RWPE1 (cell line): ENCODE measurements around the gene MARF1.
"Not testable (repeated sequence)": the region's sequence is repeated elsewhere in the genome, so short reads cannot be mapped to it uniquely, and the experiment has no call there.

Source experiments
- CTCF ChIA-PET: fragments of 350-600 bp; sonication (Branson Sonifier 250); formaldehyde crosslinking; extraction: SDS; loops from one replicate; lab custom pipeline; 2021; lab: Yijun Ruan, JAX
- POLR2A ChIA-PET: fragments of 400-600 bp; formaldehyde crosslinking; extraction: SDS; loops from one replicate; lab custom pipeline; 2020; ENCODE audit warnings: antibody characterized with exemption; ENCODE audit not compliant: low non-redundant PET; lab: Yijun Ruan, JAX
- DNase-seq: peaks from one replicate; pipeline ENCODE4 v3.0.0; 2012; ENCODE audit warnings: low spot score
- H3K27ac ChIP-seq: fragments of 450-650 bp; 2 replicates; pipeline ENCODE4 v1.5.1; 2017
- TF ChIP-seq, protein P1 (sequence below): fragments of 450-650 bp; conservative IDR thresholded peaks from 2 replicates; pipeline ENCODE4 v1.5.1; 2017; ENCODE audit warnings: low read depth, mild to moderate bottlenecking

The MARF1 gene

DNA sequence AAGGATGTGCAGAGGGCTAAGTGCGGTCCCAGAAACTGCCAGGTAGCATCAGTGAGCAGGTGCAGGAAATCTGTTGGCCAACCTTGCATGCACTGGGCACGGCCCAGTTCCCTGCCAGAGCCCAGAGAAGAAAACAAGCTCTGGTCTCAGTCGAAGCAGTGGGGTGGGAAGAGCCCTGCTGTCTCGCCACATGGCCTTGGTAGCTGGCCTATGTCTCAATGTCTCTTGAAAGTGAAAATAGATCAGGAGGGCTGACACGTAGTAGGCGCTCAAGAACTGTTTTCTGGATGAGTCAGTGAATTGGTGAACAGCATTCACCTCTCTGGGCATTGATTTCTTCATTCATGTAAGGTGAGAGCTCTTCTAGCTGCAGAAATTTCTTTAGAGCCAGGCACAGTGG is 90.4 kb downstream of the MARF1 start:
- H3K27ac ChIP-seq, result no peak overlapping the region
- CTCF ChIA-PET, result no interaction called here

DNA sequence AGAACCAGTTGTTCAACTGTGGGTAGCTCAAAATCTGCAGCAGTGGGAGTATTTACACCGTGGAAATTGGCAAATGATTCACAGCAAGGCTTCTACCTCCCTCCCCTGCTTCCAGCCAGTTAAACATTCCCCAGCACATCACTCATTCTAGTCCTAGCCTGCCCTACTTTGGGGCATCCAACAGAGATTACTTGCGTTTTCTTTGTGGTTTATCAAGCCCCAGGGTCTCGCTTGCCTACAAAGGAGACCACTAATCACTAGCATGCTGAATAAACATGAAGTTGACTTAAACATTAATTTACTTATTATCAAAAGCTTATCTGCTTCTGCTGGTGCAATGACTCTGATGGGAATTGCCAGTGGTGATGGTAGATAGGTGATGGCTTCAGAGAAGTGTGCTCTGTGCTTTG is 94.5 kb downstream of the MARF1 start:
- ChIA-PET POLR2A (no interaction called here), CTCF (no interaction called here)
- DNase-seq, result no peak
- H3K27ac ChIP-seq, result no peak overlapping the region
- TF ChIP-seq, protein P1, sequence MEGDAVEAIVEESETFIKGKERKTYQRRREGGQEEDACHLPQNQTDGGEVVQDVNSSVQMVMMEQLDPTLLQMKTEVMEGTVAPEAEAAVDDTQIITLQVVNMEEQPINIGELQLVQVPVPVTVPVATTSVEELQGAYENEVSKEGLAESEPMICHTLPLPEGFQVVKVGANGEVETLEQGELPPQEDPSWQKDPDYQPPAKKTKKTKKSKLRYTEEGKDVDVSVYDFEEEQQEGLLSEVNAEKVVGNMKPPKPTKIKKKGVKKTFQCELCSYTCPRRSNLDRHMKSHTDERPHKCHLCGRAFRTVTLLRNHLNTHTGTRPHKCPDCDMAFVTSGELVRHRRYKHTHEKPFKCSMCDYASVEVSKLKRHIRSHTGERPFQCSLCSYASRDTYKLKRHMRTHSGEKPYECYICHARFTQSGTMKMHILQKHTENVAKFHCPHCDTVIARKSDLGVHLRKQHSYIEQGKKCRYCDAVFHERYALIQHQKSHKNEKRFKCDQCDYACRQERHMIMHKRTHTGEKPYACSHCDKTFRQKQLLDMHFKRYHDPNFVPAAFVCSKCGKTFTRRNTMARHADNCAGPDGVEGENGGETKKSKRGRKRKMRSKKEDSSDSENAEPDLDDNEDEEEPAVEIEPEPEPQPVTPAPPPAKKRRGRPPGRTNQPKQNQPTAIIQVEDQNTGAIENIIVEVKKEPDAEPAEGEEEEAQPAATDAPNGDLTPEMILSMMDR, result no peak

More for the DNA sequence above, 90.4 kb downstream of the MARF1 start:
- POLR2A ChIA-PET, result no interaction called here
- TF ChIP-seq, protein P1, result no peak
- DNase-seq, result no peak

DNA sequence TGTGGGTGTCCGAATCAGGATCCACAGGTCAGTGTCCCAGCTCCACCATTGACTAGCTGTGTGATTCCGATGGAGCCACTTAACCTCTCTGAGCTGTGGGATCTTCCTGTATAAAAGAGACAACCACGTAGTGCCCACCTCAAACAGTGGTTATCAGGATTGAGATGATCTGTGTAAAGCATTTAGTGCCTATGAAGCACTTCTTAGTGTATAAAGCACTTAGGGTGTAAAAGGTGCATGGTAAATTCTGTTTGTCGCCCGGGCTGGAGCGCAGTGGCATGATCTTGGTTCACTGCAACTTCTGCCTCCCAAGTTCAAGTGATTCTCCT is 95.2 kb downstream of the MARF1 start:
- POLR2A ChIA-PET, result no interaction called here
- H3K27ac ChIP-seq, result no peak overlapping the region; the same call in 1 of the 2 replicates
- no peak for DNase-seq
- CTCF ChIA-PET, result interaction anchor here (0.7 kb wide), 1 partner anchor 120 kb away, joined by 5 read pairs; no protein-coding TSS in a partner anchor
- TF ChIP-seq, protein P1, result no peak

GRCh38 chr16:15547072-15547767 is 95.7 kb downstream of the MARF1 start:
- H3K27ac ChIP-seq, result peak overlapping the region; percentile 50
- CTCF ChIA-PET, result interaction anchor here (0.7 kb wide), 1 partner anchor 119 kb away, joined by 5 read pairs; no protein-coding TSS in a partner anchor
- POLR2A ChIA-PET, DNase-seq: not testable (repeated sequence)

DNA sequence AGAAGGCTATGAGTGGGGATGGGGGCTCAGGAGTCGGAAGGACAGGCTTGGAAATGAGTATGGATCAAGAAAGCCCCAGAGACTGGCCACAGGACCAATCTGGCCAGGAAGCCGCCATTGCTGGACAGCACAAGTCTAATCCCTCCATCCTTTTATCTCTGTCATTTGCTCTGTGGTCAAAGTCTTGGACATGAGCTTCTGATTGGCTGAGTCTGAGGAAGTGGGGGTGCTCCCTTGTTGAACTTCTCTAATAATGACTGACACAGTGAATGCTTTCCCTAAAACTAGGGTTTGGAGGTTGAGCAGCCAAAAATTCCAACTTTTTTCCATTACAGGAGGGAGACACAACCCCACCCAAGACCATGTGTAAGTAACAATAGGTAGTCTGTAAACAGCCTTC is 97.4 kb downstream of the MARF1 start:
- POLR2A ChIA-PET, result no interaction called here
- no peak for DNase-seq
- TF ChIP-seq, protein P1, result no peak
- H3K27ac ChIP-seq, result no peak overlapping the region
- CTCF ChIA-PET, result no interaction called here

DNA sequence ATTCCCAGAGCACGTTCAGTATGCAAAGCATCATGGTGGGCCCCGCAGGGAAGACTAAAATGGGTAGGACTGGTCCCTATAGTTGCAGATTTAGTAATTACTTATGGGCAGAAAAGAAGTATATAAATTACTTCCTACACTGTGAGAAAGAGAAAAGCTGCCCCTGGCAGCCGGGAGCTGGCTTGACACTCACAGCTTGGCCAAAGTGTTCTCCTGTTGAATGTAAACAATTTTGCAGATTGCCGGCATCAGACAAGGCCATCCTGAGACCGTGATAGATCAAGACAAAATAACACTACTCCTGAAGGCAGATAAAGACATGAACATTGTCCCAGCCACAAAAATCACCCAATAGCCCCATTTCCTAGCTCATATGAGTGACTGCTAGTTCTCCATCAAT is 98.5 kb downstream of the MARF1 start:
- ChIA-PET CTCF (no interaction called here), POLR2A (no interaction called here)
- TF ChIP-seq, protein P1, result no peak
- no peak overlapping the region for H3K27ac ChIP-seq
- no peak for DNase-seq
